ENCODE results near the gene RIT1.

The RIT1 gene

GRCh38 chr1:155850345-155850744 is 60.8 kb downstream of the RIT1 start:
- no peak overlapping the region for H3K4me3 ChIP-seq (replicated peaks; ENCODE audit: low read depth, low read length)
- no peak for DNase-seq (ENCODE audit: extremely low read depth, low read depth)
- TF ChIP-seq CTCF (IDR thresholded peaks at IDR 0.05; ENCODE audit: low read depth, low read length, missing control alignments) = no peak

- H3K4me3 ChIP-seq (replicated peaks; ENCODE audit: low read depth, low read length) = no peak overlapping the region
- DNase-seq (ENCODE audit: extremely low read depth, low read depth) = no peak
- no peak for TF ChIP-seq CTCF (IDR thresholded peaks at IDR 0.05; ENCODE audit: low read depth, low read length, missing control alignments)
Observed at GRCh38 chr1:155847823-155848529, 63.2 kb downstream of the RIT1 start.

All from HFF-Myc (cell line).